ENCODE results near the gene SYT8. TPM values are rescaled to one million over a fixed set of nuclear protein-coding genes. Genes with fewer than 3 reads are reported as not detected.
"Not testable (repeated sequence)": the region's sequence is repeated elsewhere in the genome, so short reads cannot be mapped to it uniquely, and the experiment has no call there.

The SYT8 gene
- total RNA-seq, 2 donors from 2014 or later: 3.4 to 3.6 TPM

DNA sequence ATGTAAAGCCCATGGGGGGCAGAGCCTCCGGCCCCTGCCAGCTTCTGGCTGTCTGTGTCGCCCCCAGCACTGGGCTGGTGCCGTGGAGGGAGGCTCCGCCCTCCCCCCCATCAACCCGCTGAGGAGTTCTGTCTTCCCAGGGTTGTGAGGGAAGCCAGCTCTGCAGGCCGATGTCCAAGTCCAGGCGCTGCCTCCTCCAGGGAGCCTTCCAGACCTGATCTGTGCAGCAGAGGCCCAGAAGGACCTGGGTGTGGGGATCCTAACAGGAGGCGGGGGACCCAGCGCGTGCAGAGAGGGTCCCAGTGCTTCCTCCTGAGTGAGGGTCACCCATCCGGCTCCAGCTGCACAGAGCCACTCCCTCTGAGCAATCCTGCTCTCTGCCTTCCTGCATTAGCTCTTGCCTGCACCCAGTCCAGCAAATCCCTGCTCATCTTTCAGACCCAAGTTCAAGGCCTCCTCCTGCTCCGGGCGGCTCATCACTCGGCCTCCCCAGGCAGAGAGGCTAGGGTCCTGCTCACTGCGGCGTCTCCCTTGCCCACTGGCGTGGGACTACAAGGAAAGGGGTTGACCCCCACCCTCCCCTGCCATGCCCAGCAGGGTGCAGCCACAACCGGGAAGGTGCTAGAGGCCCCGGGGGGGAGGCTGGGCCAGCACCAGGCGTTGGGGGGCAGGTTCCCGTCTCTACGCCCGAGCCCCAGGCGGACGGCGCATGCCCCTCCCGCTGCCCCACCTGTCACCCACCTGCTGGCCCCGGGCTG is 40.5 kb downstream of the SYT8 start:
- DNase-seq (ENCODE audit: low spot score) (no peak), ATAC-seq (ENCODE audit: insufficient number of reproducible peaks, low FRiP score, low read depth) (no peak)
- H3K27me3 ChIP-seq (replicated peaks; ENCODE audit: insufficient read depth): no peaks in the 10 kb centered on the region
- no peaks in the 10 kb centered on the region for H3K36me3 ChIP-seq
- H3K4me1 ChIP-seq (ENCODE audit: control insufficient read depth in 1 of 2, low read depth in 2 of 2): peaks cover 29 to 55% of the 10 kb centered on the region in 2 donors
- H3K9me3 ChIP-seq: no peaks in the 10 kb centered on the region
- TF ChIP-seq, protein P1, sequence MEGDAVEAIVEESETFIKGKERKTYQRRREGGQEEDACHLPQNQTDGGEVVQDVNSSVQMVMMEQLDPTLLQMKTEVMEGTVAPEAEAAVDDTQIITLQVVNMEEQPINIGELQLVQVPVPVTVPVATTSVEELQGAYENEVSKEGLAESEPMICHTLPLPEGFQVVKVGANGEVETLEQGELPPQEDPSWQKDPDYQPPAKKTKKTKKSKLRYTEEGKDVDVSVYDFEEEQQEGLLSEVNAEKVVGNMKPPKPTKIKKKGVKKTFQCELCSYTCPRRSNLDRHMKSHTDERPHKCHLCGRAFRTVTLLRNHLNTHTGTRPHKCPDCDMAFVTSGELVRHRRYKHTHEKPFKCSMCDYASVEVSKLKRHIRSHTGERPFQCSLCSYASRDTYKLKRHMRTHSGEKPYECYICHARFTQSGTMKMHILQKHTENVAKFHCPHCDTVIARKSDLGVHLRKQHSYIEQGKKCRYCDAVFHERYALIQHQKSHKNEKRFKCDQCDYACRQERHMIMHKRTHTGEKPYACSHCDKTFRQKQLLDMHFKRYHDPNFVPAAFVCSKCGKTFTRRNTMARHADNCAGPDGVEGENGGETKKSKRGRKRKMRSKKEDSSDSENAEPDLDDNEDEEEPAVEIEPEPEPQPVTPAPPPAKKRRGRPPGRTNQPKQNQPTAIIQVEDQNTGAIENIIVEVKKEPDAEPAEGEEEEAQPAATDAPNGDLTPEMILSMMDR (IDR thresholded peaks at IDR 0.05): no peak
- no peak overlapping the region for H3K4me3 ChIP-seq
- peak overlapping the region in 1 of 2 donors; percentile 46 for H3K27ac ChIP-seq

DNA sequence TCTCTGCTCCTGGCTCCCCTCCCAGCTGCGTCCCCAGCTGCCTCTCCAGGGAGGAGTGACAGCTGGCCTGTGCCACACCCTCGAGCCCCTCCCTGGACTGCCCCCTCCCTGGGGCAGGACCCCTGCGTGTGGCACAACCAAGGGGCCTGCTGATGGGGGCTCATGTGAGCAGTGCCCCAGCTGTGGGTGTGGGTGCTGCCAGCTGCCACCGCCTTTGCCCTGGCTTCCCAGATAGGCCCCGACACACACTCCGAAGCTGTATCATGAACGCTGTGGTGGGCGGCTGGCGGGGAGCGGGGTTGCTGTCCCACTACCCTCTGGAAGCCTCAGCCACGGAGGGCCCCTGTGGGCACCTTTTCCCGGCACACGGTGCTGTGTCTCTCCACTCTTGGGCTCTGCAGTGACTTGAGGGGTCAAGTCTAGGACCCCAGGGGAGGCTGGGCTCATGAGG is 41.1 kb downstream of the SYT8 start:
- not testable (repeated sequence) for H3K9me3 ChIP-seq; H3K27me3 ChIP-seq (replicated peaks; ENCODE audit: insufficient read depth); ATAC-seq (ENCODE audit: insufficient number of reproducible peaks, low FRiP score, low read depth); H3K4me3 ChIP-seq; DNase-seq (ENCODE audit: low spot score); H3K36me3 ChIP-seq
- Histone ChIP-seq H3K27ac (peak overlapping the region in 1 of 2 donors; percentile 46), H3K4me1 (ENCODE audit: control insufficient read depth in 1 of 2, low read depth in 2 of 2) (peaks cover 28 to 55% of the 10 kb centered on the region in 2 donors)

DNA sequence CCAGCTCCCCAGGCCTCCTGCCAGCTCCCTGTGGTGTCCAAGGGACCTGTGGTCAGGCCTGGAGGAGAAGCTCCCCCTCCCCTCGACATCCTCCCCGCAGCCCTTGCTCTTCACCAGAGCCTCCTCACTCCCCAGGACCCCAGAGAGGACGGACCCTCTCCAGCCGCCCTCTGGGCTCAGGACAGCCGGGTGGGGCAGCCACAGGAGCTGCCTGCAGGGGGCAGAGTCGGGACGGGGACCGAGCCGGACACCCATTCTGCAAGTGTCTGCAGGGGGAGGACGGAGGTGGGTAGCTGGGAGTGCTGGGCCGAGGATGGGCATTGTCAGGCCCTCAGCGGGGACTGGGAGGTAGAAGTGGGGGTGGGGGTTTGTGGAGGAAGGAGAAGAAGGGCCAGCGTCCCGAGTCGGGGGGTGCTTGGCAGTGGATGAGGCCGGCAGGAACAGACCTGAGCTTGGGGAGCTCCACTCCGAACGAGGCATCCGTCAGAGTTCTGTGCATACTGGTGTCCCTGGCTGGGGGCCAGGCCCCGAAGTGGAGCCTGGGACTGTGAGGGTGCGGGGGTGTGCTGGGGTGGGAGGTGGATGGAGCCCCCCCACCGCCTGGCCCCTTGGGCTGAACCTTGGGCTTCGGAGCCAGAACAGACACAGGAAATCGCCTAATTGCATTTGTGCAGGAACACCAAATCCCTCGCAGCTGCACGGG is 41.7 kb downstream of the SYT8 start:
- Histone ChIP-seq H3K4me3 (no peak overlapping the region), H3K9me3 (no peaks in the 10 kb centered on the region), H3K27ac (peak overlapping the region in 1 of 2 donors; percentile 46), H3K36me3 (no peaks in the 10 kb centered on the region), H3K27me3 (replicated peaks; ENCODE audit: insufficient read depth) (no peaks in the 10 kb centered on the region), H3K4me1 (ENCODE audit: control insufficient read depth in 1 of 2, low read depth in 2 of 2) (peaks cover 21 to 55% of the 10 kb centered on the region in 2 donors)
- ATAC-seq (ENCODE audit: insufficient number of reproducible peaks, low FRiP score, low read depth) (no peak), DNase-seq (ENCODE audit: low spot score) (no peak)
- TF ChIP-seq, protein P1 (IDR thresholded peaks at IDR 0.05): peak; percentile 31

DNA sequence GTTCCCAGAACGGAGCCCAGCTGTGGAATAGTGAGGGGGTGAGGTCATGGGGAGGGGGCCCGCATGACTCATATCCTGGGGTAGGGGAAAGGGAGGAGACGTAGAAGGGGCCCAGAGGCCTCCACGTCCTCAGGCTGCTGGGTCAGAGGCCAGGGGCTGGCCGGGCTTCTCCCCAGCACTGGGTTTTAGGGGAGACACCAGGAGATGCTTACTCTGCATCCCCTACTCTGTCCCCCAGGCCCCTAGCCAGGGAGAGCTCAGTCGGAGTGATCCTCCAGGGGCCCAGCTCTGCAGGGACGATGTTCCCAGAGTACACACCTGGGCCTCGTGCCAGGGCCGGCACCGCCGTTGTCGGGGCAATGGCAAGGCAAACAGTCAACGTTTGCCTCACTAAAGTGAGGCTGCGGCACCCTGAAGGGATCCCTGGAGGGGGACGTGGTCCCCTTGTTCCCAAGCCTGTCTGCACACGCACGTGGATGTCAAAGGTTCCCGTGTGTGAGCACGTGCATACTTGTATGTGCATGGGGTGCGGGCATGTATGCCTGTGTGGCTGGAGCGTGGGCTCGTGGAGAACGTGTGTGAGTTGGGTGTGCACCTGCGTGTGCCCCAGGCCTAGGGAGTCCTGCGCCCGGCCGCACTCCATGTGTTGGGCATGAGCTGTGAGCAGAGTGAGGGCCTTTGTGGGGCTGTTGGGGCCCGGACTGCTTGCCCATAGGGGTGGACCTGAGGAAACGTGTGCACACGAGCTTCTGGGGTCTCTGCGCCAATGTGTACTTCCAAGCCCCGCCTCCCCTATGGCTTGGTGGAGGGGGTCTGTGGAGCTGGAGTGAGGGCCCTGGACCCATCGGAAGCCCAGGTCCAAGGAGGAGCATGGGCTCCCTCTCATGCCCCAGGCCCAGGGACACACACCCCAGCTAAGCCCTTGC is 42.7 kb downstream of the SYT8 start:
- DNase-seq (ENCODE audit: low spot score) (no peak), ATAC-seq (ENCODE audit: insufficient number of reproducible peaks, low FRiP score, low read depth) (no peak)
- Histone ChIP-seq H3K27ac (peak overlapping the region; percentile 30 to 46), H3K4me3 (no peak overlapping the region), H3K9me3 (no peaks in the 10 kb centered on the region), H3K27me3 (replicated peaks; ENCODE audit: insufficient read depth) (no peaks in the 10 kb centered on the region), H3K4me1 (ENCODE audit: control insufficient read depth in 1 of 2, low read depth in 2 of 2) (peaks cover 21 to 60% of the 10 kb centered on the region in 2 donors), H3K36me3 (no peaks in the 10 kb centered on the region)
- TF ChIP-seq, protein P1 (IDR thresholded peaks at IDR 0.05): no peak

DNA sequence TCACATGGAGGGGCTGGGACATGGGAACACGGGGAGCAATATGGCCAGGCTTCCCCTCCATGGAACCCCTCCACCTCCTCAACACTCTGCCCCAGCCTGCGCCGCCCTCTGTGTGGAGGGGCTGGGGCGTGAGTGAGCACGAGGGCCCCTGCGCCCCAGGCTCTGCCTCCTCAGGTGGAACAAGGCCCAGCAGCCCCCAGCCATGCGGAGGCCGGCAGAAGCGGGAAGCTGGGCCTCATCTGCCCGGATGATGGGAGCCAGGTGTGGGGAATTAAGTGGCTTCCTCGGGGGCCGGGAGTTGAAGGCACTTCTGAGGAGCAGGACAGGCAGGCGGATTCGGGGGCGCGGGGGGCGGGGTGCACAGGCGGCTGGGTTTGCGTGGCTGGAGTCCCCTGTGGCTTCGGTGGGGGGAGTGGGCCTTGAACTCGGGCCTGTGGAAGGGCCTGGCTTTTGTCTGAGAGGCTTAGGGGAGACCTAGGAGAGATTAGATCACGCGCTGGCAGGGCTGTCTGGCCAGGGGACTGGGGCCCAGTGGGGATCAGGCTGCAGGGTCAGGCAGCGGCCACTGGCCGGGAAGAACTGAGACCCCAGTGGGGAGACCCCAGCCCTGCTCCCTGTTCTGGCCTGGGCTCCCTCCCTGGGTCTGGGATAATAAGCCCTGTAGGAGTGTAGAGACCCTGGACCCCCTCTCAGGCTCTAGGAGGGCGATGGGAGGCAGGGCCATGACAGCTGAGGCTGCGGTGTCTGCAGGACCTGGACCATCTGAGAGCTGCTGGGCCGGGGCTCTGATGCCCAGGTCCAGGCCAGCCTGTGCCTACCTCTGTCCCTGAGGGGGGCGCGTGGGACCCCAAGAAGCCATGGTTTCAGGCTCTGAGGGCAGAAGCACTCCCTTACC is 43.6 kb downstream of the SYT8 start:
- peak overlapping the region; percentile 30 to 46 for H3K27ac ChIP-seq
- no peaks in the 10 kb centered on the region for H3K27me3 ChIP-seq (replicated peaks; ENCODE audit: insufficient read depth)
- H3K4me1 ChIP-seq (ENCODE audit: control insufficient read depth in 1 of 2, low read depth in 2 of 2): peaks cover 18 to 53% of the 10 kb centered on the region in 2 donors
- H3K9me3 ChIP-seq: no peaks in the 10 kb centered on the region
- DNase-seq (ENCODE audit: low spot score) (no peak), ATAC-seq (ENCODE audit: insufficient number of reproducible peaks, low FRiP score, low read depth) (no peak)
- H3K36me3 ChIP-seq: no peaks in the 10 kb centered on the region
- H3K4me3 ChIP-seq: no peak overlapping the region
- TF ChIP-seq, protein P1 (IDR thresholded peaks at IDR 0.05): no peak
